K562 (cell line): ENCODE results near the gene LAMB1. TPM values are rescaled to one million over a fixed set of nuclear protein-coding genes. Genes with fewer than 3 reads are reported as not detected.

Experiments
- BCOR ChIP-seq: fragments of 450-650 bp; IDR thresholded peaks from 2 replicates; pipeline ENCODE4 v1.6.1; 2016
- CHD2 ChIP-seq: IDR thresholded peaks from 2 replicates; pipeline ENCODE4 v1.6.1; 2011; ENCODE audit warnings: low read depth, low read length
- CHD7 ChIP-seq: fragments of 200-600 bp; sonication (generic); IDR thresholded peaks from one replicate; pipeline ENCODE4 v1.6.1; 2012; ENCODE audit warnings: mild to moderate bottlenecking, low read depth, low read length, inconsistent platforms
- ETS1 ChIP-seq: conservative IDR thresholded peaks from 2 replicates; pipeline ENCODE4 v1.6.1; 2011; ENCODE audit warnings: low read depth, mild to moderate bottlenecking, low read length; ENCODE audit not compliant: control insufficient read depth
- FOSL1 ChIP-seq: fragments of 200-800 bp; sonication (Bioruptor generic); conservative IDR thresholded peaks from 2 replicates; pipeline ENCODE4 v1.6.1; 2016; ENCODE audit warnings: missing genetic modification characterization, missing compliant biosample characterization
- HDAC8 ChIP-seq: fragments of 450-650 bp; IDR thresholded peaks from 2 replicates; pipeline ENCODE4 v1.6.1; 2016; ENCODE audit warnings: mild to moderate bottlenecking, missing genetic modification characterization, moderate library complexity, missing compliant biosample characterization
- JUND ChIP-seq, 2 experiments: IDR thresholded peaks; 2 replicates in 1 of 2; 3 replicates in 1 of 2; pipeline ENCODE4 v1.6.1; 2011; ENCODE audit warnings: borderline replicate concordance in 2 of 2, low read depth in 2 of 2, low read length in 2 of 2, improper control_type of control experiment in 1 of 2, missing biosample characterization in 1 of 2, missing genetic modification characterization in 1 of 2, missing genetic modification reagents in 1 of 2
- SIX5 ChIP-seq, 2 experiments: IDR thresholded peaks; 2 replicates each; pipeline ENCODE4 v1.6.1; 2011; ENCODE audit warnings: low read length in 2 of 2, borderline replicate concordance in 1 of 2, low read depth in 1 of 2, mild to moderate bottlenecking in 1 of 2, moderate library complexity in 1 of 2; ENCODE audit not compliant: insufficient read depth in 1 of 2
- SMAD3 ChIP-seq: fragments of 450-650 bp; formaldehyde crosslinking; conservative IDR thresholded peaks from 2 replicates; pipeline ENCODE4 v1.4.0; 2020; ENCODE audit warnings: mild to moderate bottlenecking
- SUPT5H ChIP-seq: fragments of 450-650 bp; IDR thresholded peaks from 2 replicates; pipeline ENCODE4 v1.6.1; 2016
- THRAP3 ChIP-seq: fragments of 450-650 bp; IDR thresholded peaks from 2 replicates; pipeline ENCODE4 v1.6.1; 2016; ENCODE audit warnings: mild to moderate bottlenecking, inconsistent platforms, borderline replicate concordance
- XRCC5 ChIP-seq: fragments of 200-400 bp; formaldehyde crosslinking; IDR thresholded peaks from 2 replicates; pipeline ENCODE4 v1.6.1; 2017; ENCODE audit warnings: low read depth, mild to moderate bottlenecking, low read length
- ZNF146 ChIP-seq: IDR thresholded peaks from one replicate; pipeline ENCODE4 v1.6.1; 2018; ENCODE audit warnings: missing compliant biosample characterization; ENCODE audit not compliant: unreplicated experiment
- ZNF668 ChIP-seq: fragments of 250-450 bp; sonication (Bioruptor Pico); IDR thresholded peaks from 2 replicates; pipeline ENCODE4 v1.8.0; 2022; ENCODE audit warnings: mild to moderate bottlenecking, inconsistent platforms
- ZNF766 ChIP-seq: fragments of 200-800 bp; sonication (Bioruptor generic); conservative IDR thresholded peaks from 2 replicates; pipeline ENCODE4 v1.6.1; 2016; ENCODE audit warnings: missing genetic modification characterization, missing compliant biosample characterization
- polyA plus RNA-seq, 8 experiments: library from polyadenylated mRNA; depleted of rRNA in 4 of 8; stranded (reverse) in 5 of 8; unstranded in 3 of 8; fragments of >200 nt; fragmentation: Nextera tagmentation in 2 of 8; fragmentation: Illumina TruSeq in 1 of 8; extraction: Ambion mirVana in 2 of 8; extraction: Trizol in 1 of 8; gene quantifications; 2 replicates each; pipeline versions ENCODE4 v1.2.1 to v1.2.3, GENCODE V29; 2011 to 2014; ENCODE audit warnings: inconsistent platforms in 1 of 8, missing spikeins in 1 of 8
- total RNA-seq, 7 experiments: library from RNA; depleted of rRNA in 6 of 7; stranded (reverse); fragments of >200 nt in 6 of 7; fragmentation: Illumina TruSeq in 2 of 7; extraction: Trizol in 2 of 7; gene quantifications; 2 replicates each; pipeline versions ENCODE4 v1.2.1 to v1.2.3, GENCODE V29; 2011 to 2021; ENCODE audit warnings: low replicate concordance in 1 of 7

LAMB1 gene
- total and polyA plus RNA-seq, 9 of the 15 experiments (the other 6 are each of a cell fraction or from before 2014, with no cell fraction given): 6.0 to 17.7 (median 12.3) TPM

GRCh38 chr7:107891636-107892366 lies 111.2 kb downstream of the LAMB1 start (continued):
- TF ChIP-seq FOSL1 (no peak; the same call in 1 of the 2 replicates), SIX5 (IDR thresholded peaks at IDR 0.05; ENCODE audit: borderline replicate concordance in 1 of 2, insufficient read depth in 1 of 2, low read depth in 1 of 2, low read length in 2 of 2) (no peak), THRAP3 (peak; percentile 61; the same call in 1 of the 2 replicates), CHD7 (no peak), ETS1 (no peak; the same call in 1 of the 2 replicates), XRCC5 (no peak), ZNF766 (CRISPR knock-in tag) (no peak; the same call in 1 of the 2 replicates), ZNF146 (no peak), SUPT5H (no peak), ZNF668 (CRISPR knock-in tag) (peak; percentile 35; the same call in 1 of the 2 replicates), BCOR (no peak), JUND (IDR thresholded peaks at IDR 0.05; ENCODE audit: borderline replicate concordance, low read depth, low read length) (peak; percentile 67), JUND (tag; IDR thresholded peaks at IDR 0.05; ENCODE audit: borderline replicate concordance, low read depth, low read length) (0 out of 3 replicates have a peak, but pooled peaks have one; percentile 34), SMAD3 (CRISPR knock-in tag) (no peak), CHD2 (no peak), HDAC8 (0 out of 2 replicates have a peak, but pooled peaks have one; percentile 33)
